Measurements from ENCODE around the gene MYO1E. TPM values are rescaled to one million over a fixed set of nuclear protein-coding genes. Genes with fewer than 3 reads are reported as not detected.

Gene MYO1E
- total and polyA plus RNA-seq, 2 of the 4 experiments (the other 2 are of a cell fraction) = 13.4 to 37.3 TPM

DNA sequence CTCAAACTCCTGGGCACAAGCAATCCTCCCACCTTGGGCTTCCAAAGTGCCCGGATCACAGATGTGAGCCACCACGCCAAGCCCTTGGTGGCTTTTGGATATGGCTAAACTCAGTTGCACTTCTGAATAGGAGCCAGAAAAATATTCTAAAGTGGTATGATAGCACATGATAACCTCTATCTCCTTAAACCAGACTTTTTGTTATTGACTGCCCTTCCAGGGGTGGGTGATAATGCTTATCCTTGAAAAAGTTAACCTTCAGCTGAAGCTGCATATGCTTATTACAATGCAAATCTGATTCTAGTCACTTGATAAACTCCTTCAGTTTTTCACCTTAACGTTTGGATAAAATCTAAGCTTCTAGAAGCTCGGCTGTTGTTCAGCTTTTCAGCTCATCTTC lies 261.4 kb downstream of the MYO1E start:
- Histone ChIP-seq H3K4me1 (ENCODE audit: control insufficient read depth, insufficient read depth, low read length) (no peaks in the 10 kb centered on the region), H2BK20ac (ENCODE audit: low read depth, low read length) (no peak overlapping the region), H3K14ac (replicated peaks; ENCODE audit: low read depth, low read length) (no peak overlapping the region), H3K23ac (ENCODE audit: low read depth, low read length) (no peak overlapping the region), H3K4ac (ENCODE audit: low read depth, low read length) (no peak overlapping the region), H2AK9ac (replicated peaks; ENCODE audit: low read depth, low read length, poor library complexity) (no peak overlapping the region), H2BK120ac (ENCODE audit: low read depth, low read length) (no peak overlapping the region), H2AFZ (replicated peaks; ENCODE audit: low read length, poor library complexity) (no peak overlapping the region), H3K36me3 (ENCODE audit: control insufficient read depth, insufficient read depth, low read length) (peaks cover 2% of the 10 kb centered on the region; the same call in 1 of the 2 replicates), H4K8ac (ENCODE audit: low read depth in 2 of 2, low read length in 2 of 2) (no peak overlapping the region), H3K56ac (ENCODE audit: extremely low read depth, insufficient read depth, low read length) (no peak overlapping the region), H3K9me1 (ENCODE audit: insufficient read depth, low read length) (no peaks in the 10 kb centered on the region), H2BK15ac (ENCODE audit: low read depth, low read length) (no peak overlapping the region), H3K4me3 (ENCODE audit: insufficient read depth, low read depth, low read length) (no peak overlapping the region), H3K27me3 (ENCODE audit: control insufficient read depth, insufficient read depth, low read length) (no peaks in the 10 kb centered on the region), H4K5ac (ENCODE audit: low read depth, low read length) (no peak overlapping the region), H3K27ac (ENCODE audit: insufficient read depth, low read length) (no peak overlapping the region), H3K9ac (ENCODE audit: low read depth, low read length) (no peak overlapping the region), H3K4me2 (ENCODE audit: low read depth, low read length) (no peak overlapping the region), H2BK5ac (ENCODE audit: low read depth, low read length, poor library complexity, severe bottlenecking) (no peak overlapping the region), H3K79me1 (ENCODE audit: low read depth in 1 of 2, low read length in 2 of 2) (peaks cover 34 to 48% of the 10 kb centered on the region in 2 experiments), H2AK5ac (ENCODE audit: low read depth, low read length) (no peak overlapping the region), H4K20me1 (ENCODE audit: insufficient read depth, low read length) (no peaks in the 10 kb centered on the region), H3K18ac (ENCODE audit: low read depth, low read length) (no peak overlapping the region), H3K9me3 (ENCODE audit: control insufficient read depth, insufficient read depth, low read length) (no peaks in the 10 kb centered on the region), H4K91ac (ENCODE audit: insufficient read depth, low read depth, low read length) (no peak overlapping the region)
- dilution Hi-C loops (cut with HindIII; ENCODE audit: low sequenced_read_pairs, unreplicated experiment) = no loop called here
- WGBS, 2 experiments (ENCODE audit: extremely low coverage in 2 of 2, insufficient read length in 1 of 2) = 92% methylated on average over 2 of the region's 4 CpGs; no CpG with 5 or more reads in 1 of the 2 experiments
- no TSS peak for BruUV-seq (replicated peaks)
- intact Hi-C loops (cut with micrococcal nuclease) = no loop called here
- TF ChIP-seq CHD1 (IDR thresholded peaks at IDR 0.05; ENCODE audit: low read depth, low read length) = no peak
- TF ChIP-seq POLR2A (IDR thresholded peaks at IDR 0.05; ENCODE audit: low read depth, low read length) = no peak
- TF ChIP-seq, protein P1, sequence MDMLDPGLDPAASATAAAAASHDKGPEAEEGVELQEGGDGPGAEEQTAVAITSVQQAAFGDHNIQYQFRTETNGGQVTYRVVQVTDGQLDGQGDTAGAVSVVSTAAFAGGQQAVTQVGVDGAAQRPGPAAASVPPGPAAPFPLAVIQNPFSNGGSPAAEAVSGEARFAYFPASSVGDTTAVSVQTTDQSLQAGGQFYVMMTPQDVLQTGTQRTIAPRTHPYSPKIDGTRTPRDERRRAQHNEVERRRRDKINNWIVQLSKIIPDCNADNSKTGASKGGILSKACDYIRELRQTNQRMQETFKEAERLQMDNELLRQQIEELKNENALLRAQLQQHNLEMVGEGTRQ (IDR thresholded peaks at IDR 0.05; ENCODE audit: low read depth, low read length) = no peak
- ChIA-PET POLR2A (ENCODE audit: unreplicated experiment) (no interaction called here), CTCF (interaction anchor here (0.6 kb wide), 1 partner anchor 19 kb away, joined by 6 read pairs; no protein-coding TSS in a partner anchor)
- in situ Hi-C loops (cut with MboI; ENCODE audit: low sequenced_read_pairs) = no loop called here
- DNase-seq = no peak
- ATAC-seq (ENCODE audit: low read depth) = no peak

All from IMR-90 (cell line).